HS-27A (cell line): ENCODE results near the gene NOP10.
"Not testable (repeated sequence)": the region's sequence is repeated elsewhere in the genome, so short reads cannot be mapped to it uniquely, and the experiment has no call there.

Experiments used
- DNase-seq: peaks from one replicate; pipeline ENCODE4 v3.0.0-alpha.2; 2012; ENCODE audit warnings: low read depth, missing footprints

Gene NOP10

DNA sequence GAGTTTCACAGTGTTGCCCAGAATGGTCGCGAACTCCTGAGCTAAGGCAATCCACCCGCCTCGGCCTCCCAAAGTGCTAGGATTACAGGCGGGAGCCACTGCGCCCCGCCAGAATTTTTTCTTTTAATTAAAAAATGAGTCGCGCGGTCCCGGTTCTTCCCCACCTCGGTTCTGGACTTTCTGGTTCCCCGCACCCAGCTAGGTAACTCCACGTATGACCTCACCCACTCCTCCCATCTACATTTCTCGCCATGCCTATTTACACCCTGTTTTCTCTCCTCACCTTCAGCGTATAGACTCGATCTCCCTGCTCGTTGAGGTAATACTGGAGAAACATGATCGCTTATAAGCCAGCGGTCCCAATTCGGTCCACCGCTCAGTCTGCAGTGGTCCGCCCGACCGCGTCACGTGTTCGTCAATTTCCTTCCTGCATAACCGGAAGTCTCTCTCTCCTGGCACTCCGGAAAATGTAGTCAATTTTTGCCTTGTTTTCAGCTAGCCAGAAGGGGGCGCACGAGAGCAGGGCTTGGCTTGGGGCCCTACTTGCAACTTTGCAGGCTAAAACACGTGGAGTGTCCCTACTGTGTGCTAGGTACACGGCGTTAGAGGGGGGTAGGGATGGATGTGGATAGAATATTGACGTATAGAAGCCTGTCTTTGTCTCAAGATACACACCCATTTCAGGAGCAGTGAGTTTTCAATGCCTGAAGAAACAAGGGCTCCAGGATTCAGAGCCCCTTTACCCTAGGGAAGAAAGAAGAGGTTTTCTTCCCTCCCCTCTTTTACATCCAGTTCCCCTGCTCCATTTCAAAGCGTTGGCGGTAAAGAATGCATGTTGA is at the start of gene NOP10, which contains the start of gene NUTM1:
Gene NOP10 (minus strand): TSS at position 400 of the 839 bp plus-strand sequence. CDS start 63 bp downstream, at position 337.
Gene NUTM1 (plus strand): TSS at position 579 of the 839 bp plus-strand sequence. CDS start 382 bp downstream, outside the sequence.
- DNase-seq, result peak; percentile 85

DNA sequence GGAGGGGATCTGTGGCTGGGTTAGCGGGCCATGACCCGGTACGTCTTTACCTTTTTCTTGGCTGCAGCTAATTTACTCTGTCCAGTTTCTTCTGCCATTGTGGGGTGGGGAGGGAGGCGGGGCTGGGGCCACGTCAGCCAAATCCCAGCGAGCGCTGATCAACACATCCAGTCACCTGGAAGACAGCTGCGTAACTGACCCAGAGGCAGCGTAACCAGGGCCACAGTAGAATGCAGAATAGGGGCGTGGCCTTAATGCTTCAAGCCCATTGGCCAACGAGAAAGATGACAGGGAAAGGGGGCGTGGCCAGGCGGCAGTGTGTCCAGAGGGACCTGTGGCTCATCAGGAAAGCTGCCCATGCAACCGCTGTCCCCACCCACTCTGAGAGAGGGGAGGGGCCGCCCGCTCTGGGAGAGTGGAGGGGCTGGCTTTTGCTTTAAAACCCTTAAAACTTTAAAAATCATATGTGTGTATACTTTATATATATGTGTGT is 46.7 kb upstream of the NOP10 start:
- DNase-seq, result not testable (repeated sequence)

DNA sequence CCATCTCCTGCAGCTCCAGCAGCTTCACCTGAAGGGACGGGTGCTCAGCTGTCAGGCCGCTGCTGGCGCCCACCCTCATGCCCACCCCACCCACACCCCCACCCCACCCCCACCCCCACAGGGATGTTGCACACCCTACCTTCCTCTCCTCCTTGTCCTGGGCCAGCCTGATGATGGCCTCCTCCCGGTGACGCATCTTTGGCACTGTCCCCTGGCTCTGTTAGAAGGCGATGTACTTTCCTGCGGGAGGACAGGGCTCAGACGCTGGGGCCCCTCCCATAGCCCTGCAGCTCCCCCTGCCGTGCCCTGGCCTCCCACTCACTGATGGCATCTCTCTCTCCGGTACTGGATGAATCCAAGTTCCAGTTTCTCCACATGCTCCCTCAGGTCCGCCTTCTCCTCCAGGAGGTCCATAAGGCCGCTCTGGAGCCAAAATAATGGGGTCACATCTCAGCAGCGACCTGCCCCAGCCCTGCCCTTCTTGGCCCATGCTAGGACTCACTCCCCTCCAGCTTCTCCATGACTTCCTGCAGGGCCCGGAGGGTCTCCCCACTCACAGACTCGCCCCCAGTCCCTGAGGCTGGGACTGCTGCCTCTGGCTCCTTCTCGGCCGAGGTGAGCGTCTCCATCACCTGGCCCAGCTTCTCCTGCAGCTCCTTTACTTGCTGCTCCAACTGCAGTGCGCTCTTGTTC is 39.0 kb upstream of the NOP10 start:
- DNase-seq, result not testable (repeated sequence)

DNA sequence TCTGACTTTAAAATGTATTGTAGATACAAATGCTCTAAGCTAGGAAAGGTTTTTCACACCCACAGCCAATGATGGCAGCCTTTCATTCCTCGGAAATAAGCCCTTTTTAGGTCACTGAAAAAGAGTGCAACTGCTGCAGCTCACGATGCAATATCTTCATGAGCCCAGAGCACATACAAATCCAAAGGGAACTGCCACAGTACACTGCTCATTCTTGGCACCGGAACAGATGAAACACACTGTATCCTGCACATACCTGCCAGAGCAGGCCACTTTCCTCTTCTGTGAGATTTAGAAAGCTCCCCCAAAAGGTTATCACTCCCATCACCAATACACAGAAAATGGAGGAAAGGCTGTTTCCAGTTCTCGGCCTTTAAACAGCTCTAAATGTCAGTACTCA is 37.6 kb upstream of the NOP10 start:
- not testable (repeated sequence) for DNase-seq

DNA sequence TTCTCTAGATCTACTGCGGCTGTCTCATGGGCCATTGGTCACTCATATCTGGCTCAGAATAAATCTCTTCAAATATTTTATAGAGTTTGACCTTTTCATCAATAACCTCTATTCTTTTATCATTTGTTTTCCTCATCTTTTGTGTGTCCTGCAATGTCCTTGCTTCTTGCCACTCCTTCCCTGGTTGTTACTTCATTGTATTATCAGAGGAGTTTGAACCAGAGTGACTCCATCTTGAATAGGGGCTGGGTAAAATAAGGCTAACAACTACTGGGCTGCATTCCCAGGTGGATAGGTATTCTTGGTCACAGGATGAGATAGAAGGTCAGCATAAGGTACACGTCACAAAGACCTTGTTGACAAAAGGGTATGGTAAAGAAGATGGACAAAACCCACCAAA is 33.9 kb upstream of the NOP10 start:
- DNase-seq, result no peak

DNA sequence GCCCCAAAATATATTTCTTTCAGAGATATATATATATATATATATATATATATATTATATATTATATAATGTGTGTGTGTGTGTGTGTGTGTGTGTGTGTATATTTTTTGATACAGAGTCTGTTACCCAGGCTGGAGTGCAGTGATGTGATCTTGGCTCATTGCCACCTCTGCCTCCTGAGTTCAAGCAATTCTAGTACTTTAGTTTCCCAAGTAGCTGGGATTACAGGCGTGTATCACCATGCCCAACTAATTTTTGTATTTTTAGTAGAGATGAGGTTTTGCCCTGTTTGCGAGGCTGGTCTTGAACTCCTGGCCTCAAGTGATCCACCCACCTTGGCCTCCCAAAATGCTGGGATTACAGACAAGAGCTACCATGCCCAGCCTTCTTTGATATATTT is 32.6 kb upstream of the NOP10 start:
- DNase-seq, result not testable (repeated sequence)

DNA sequence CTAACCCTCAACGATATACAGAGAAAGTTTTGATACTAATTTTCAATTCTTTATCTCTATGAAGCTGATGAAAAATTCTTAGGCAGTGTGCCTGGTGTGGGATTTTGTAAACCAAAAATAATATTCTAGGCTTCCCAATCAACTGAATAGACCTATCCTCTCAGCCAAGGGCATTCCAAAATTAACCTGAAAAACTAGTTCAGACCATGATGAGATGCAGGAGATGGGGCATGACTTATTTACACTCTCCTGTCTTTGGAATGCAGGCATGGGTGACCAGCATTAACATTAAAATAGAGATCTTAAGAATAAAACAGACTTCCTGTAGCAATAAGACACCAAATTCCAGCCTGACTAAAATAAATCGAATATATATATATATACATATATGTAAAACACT is 31.9 kb upstream of the NOP10 start:
- no peak for DNase-seq

DNA sequence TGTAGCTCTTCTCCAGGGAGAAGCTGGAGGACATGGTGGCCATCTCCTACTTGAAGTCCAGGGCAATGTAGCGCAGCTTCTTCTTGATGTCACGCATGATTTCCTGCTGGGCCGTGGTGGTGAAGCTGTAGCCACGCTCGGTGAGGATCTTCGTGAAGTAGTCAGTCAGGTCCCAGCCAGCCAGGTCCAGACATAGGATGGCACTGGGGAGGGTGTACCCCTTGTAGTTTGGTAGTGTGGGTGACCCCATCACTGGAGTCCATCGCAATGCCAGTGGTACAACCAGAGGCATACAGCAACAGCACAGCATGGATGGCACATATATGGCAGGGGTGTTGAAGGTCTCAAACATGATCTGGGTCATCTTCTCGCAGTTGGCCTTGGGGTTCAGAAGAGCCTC is 31.0 kb upstream of the NOP10 start:
- DNase-seq, result no peak

DNA sequence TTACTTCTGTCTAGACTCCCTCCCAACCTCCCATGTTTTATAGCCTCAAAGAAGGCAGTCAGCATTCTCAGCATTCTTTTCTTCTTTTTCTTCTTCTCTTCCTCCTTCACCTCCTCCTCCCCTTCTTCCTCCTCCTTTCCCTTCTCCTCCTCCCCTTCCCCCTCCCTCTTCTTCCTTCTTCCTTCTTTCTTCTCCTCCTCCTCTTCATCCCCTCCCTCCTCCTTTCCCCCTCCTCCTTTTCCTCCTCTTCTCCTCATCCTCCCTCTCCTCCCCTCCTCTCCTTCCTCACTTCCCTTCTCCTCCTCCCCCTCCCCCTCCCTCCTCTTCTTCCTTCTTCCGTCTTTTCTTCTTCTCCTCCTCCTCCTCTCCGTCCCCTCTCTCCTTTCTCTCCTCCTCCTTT is 27.7 kb upstream of the NOP10 start:
- DNase-seq, result no peak

DNA sequence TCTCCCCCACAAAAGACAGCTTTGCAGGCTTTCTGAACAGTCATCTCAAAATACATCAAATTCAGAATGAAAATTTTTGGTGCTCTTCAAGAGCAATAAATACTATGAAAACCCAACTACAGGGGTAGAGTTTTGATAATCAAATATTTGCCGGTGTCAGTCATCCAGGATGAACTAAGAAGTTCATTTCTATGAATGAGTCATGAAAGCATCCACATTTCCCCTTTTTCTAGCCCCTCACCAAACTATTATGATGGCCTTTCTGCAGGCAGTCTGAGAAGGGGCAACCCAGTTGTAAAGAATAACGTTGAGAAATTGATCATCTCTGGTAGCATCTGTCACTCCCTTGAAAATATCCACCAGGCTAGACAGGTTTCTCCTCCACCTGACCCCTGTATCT is 27.2 kb upstream of the NOP10 start:
- DNase-seq, result no peak

DNA sequence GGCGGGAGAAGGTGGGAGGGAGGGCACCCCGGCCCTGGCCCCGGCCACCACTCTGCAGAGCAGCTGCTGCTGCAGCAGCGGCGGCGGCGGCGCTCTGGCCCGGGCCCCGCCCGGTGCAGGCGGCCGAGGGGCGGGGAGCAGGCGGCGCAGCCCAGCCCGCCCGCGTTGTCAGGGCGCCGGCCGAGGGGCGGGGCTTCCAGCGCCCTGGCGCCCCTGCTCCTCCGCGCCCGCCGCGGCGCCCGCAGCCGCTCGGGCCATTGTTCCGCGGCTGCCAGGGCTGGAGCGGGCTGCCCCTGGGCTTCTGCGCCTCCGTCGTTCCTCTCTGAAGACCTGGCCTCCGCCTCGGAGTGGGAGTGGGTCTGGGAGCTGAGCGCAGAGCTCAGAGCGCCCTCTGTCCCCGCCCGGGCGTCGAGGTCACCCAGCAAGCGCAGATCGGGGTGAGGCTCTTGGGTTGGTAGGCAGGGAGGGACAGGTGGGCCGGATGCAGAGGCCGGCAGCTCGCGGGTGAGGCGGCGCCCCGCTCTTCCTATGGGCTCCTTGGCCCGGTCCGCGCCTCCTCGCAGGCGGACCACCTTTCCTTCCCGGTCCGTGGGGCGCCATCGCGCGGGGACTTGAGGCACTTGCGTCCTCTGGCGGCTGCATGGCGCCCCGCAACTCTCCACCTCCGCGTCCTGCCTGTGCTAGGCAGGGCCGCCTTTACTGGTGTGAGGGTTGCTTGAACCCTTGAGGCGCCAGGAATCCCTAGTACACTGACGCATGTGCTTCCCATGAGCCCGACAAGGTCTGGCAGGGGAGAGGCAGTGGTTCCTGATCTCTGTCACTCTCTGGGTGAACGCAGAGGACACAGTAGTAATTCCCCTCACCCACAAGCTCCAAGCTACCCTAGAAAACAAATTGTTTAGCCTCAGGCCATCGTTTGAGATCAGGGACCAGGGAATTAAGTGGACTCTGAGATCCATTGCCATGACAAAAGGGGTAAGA is 24.5 kb upstream of the NOP10 start, which contains the start of gene LPCAT4:
Gene LPCAT4 (minus strand): TSS at position 96 of the 981 bp plus-strand sequence. CDS start 96 bp downstream, outside the sequence.
- peak; percentile 68 for DNase-seq

DNA sequence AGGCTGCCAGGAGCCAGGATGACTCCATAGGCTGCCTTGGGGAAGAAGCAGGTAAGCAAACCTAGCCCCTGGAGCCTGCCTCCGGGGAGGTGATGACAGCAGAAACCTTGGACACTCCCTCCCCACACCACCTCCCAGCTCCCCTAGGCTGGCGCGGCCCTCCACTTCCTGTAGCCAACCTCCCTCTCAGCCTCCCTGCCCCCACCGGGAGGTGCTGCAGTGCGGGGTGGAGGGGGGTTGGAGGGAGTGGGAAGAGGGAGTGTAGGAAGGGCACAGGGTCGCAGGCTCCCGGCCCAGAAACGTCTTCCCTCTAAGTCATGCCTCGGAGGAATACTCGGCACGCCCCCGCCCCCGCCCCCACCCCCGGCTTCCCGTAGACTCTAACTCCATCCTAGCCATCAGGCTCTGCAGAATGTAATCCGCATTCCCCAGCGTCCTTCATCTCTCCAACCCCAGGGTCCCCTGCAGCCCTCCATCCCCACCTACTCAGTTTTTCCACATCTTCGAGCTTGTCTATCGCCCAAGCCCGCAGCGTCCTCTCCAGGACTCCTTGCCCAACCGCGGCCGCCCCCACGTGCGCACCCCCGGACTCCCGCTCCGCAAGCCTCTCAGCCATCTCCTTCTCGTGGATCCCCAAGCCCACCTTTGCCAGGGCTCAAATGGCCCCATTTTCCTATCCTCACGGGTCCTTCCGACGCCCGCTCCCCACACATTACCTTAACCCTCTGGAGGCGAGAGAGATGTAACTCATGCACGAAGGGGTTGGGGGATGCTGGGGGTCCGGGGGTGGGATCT is 23.5 kb upstream of the NOP10 start:
- no peak for DNase-seq

DNA sequence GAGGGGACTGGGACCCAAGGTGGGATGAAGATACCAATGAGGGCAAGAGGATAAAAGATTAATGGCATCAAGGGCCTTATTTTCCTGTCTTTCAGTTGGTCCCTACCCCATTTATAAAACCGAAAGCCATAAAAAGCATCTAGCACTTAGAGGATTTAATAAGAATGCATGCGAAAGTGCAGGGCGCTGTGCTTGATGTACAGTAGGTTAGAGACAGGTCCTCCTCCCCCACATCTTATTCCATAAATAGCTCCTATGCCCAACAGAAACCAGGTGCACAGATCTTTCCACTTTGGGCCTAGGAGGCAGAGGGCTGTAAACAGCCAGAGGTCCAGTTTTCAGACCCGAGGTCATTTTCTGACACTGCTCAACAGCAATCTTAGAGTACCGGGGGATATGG is 22.9 kb upstream of the NOP10 start:
- no peak for DNase-seq

DNA sequence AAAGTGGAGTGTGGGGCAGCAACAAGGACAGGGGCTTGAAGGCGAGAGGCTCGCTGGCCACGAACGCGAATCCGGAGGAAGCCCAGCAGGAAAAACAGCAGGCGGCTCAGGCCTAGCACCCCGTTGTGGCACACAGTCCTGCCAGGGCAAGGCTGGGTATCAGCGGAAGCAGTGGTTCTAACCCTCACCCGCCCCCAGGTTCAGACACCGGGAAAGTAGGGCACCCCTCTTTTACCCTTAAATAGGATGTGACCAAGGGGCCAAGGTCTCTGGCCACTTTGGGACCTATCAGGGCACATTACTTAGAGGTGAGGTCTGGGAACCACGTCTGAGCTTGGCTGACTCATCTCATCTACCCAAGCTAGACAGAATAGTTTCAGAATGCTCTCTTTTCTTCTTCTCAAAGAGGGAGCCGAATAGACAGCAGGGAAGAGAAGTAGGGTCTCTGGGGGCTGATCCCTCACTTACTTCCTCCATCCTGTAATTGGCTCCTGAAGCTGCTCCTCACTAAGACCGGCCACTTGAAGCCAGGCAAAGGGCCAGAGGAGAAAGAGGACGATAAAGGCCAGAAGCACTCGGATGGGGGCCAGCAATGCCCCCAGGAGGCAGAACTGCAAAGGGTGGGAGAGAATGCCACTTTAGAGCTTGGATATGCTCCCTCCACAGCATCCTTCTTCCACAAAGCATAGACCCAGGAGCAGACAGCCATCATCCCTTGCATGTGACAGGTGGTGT is 22.3 kb upstream of the NOP10 start:
- DNase-seq, result no peak

DNA sequence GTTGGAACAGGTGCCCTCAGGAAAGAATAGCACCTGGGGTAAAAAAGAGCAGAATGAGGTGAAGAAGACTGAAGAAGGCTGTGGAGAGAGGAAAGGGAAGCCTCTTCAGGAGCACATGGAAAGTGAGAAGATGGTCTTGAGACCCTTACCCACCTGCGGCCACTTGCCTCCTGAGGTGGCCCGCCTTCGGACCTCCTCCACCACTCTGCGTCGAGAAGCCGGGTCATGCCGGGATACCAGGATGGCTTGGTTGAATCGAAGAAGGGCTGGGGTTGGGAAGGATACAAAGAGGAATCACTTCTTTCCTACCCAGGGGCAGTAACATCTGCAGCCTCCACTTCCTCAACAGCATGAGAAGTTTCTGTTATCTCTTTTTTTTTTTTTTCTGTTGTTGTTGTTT is 21.1 kb upstream of the NOP10 start:
- DNase-seq, result no peak

DNA sequence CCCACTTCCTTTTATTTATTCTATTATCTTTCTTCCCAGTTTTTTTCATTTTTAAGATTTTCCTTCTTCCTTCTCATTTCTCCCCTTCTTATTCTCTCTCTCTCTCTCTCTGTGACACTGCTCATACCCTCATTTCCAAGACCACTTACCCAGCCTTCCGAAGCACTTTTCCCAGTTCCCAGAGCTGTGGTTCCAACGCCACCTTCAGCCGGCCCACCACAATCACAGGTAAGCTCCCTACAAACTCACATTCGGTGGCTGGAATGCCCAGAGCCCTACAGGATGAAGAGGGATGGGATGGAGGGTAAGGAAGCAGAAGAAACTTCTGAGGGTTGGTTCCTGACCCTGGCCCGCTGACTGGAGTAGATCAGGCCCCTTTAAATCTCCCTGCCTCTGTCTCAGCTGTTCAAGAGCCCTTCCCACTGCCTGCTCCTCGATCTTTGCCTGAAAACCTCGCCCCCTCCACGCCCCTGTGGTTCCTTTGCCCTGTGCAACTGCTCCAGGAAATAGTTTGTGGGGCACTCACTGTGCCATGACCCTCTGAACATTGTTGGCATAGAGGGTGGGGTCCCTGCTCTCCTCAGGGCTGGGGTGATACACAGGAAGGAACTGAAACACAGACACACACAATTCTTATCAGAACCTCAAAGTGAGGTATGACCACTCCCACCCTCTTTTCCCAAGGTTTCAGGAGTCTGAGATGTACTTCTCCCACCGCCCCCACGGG is 19.3 kb upstream of the NOP10 start:
- DNase-seq, result no peak

DNA sequence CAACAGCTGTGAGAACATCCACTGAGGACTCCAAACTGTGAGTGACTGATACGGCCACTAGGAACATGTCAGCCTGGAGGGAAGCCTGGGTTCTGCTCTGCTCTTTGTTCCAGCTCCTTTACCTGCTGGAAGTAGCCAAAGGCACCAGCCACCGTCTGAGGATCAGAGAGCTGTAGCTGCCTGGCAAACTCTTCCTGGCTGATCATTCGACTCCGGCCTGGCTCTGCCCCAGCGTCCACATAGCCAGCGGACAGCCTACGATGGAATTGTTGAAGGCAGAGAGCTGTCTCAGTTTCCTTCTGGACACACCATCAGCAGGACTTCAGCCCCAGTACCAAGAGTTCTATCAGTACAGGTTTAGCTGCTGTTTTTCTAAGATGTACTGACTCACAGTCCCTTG is 18.3 kb upstream of the NOP10 start:
- no peak for DNase-seq

DNA sequence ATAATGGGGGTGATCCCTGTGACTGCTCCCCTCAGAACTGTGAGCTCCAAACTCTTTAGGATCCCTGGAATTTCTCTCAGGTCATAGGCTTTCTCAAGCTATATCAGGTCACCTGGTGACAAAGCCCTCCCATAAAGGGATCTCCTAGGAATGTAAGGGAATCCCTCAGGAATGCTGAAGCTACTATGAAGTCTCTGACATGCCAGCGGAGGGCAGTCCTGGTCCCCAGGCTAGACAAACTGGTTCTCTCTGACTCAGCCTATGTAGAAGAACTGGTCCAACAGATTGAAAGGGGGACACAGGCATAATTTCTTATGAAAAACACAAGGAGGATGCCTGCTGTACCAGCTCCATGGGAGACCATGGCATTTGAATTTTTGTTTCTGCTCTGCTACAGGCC is 17.4 kb upstream of the NOP10 start:
- no peak for DNase-seq

DNA sequence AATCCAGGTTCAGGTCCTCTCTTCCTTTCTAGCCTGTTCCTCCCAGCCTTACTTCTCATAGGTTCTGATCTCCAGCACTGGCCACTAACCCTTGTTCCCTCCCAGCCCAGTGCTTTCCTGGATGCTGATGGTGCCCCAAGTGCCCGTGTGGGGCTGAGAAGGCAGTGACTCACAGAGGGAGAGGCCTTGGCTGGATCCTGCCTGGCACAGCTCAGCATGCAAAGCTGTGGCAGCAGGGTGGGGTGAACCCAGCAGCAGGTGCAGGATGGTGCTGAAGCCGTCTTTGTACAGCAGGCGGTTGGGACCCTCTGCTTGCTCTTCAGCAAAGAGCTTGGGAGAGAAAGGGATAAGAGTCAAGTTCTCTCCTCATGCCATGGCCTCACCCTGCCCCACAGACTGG is 16.5 kb upstream of the NOP10 start:
- DNase-seq, result no peak

DNA sequence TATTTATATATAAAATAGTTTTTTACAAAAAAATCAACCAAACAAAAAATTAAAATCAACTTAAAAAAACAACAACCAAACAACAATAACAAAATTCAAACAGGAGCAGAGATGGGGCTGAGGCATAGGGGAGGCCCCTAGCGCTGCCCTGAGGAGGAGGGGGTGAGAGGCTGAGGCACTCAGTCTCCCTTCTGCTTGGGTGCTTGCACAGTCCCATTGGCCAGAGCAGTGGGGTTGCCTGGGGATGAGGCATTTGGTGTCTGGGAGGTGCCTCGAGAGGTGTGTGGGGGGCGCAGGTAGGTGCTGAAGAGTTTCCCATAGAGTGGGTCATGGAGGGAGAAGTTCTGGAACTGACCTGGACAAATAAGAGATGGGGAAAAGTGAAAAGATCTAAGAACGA is 16.0 kb upstream of the NOP10 start:
- DNase-seq, result no peak
